ENCODE measurements around the gene PDE11A. TPM values are rescaled to one million over a fixed set of nuclear protein-coding genes. Genes with fewer than 3 reads are reported as not detected.

The PDE11A gene
- total RNA-seq, 1 experiment from 2014 or later: 0.13 TPM

GRCh38 chr2:177633910-177634294 is 438.7 kb downstream of the PDE11A start:
- no CpG with 5 or more reads among the region's 1 CpG for WGBS (ENCODE audit: extremely low coverage, insufficient read length, low lambda C conversion rate)
- Histone ChIP-seq H2BK5ac (ENCODE audit: insufficient read length, low read length) (no peak overlapping the region), H2BK15ac (ENCODE audit: low read depth, low read length) (no peak overlapping the region), H3K23me2 (ENCODE audit: insufficient read length, low read depth, low read length, poor library complexity, severe bottlenecking) (no peaks in the 10 kb centered on the region), H3K56ac (ENCODE audit: insufficient read length, low read depth, low read length) (no peak overlapping the region), H3T11ph (ENCODE audit: low read length) (no peak overlapping the region), H4K91ac (ENCODE audit: insufficient read length, low read depth, low read length) (no peak overlapping the region), H3K4ac (ENCODE audit: low read depth, low read length) (no peak overlapping the region), H3K18ac (ENCODE audit: insufficient read length, low read depth, low read length) (no peak overlapping the region), H3K14ac (ENCODE audit: insufficient read depth, low read length) (no peak overlapping the region), H4K20me1 (ENCODE audit: control insufficient read depth, insufficient read depth, insufficient read length) (no peaks in the 10 kb centered on the region), H3K4me1 (ENCODE audit: insufficient read depth, low read length) (no peaks in the 10 kb centered on the region), H3K79me1 (ENCODE audit: insufficient read depth, low read depth, low read length, poor library complexity, severe bottlenecking) (no peaks in the 10 kb centered on the region), H3K4me2 (ENCODE audit: insufficient read depth, insufficient read length, low read length) (peak overlapping the region; percentile 46), H3K9me3 (ENCODE audit: control insufficient read depth, low read depth, low read length) (no peaks in the 10 kb centered on the region), H3K79me2 (ENCODE audit: insufficient read depth, low read length) (no peaks in the 10 kb centered on the region), H3K9ac (ENCODE audit: extremely low read depth, insufficient read length, low read length) (no peak overlapping the region), H3K27me3 (ENCODE audit: insufficient read depth, low read length) (no peaks in the 10 kb centered on the region), H2BK12ac (ENCODE audit: insufficient read length, low read depth, low read length) (no peak overlapping the region), H2AK5ac (ENCODE audit: insufficient read length, low read length) (no peak overlapping the region), H2BK120ac (ENCODE audit: low read depth, low read length, poor library complexity, severe bottlenecking) (no peak overlapping the region), H4K8ac (replicated peaks; ENCODE audit: insufficient read length, low read depth, low read length) (no peak overlapping the region), H3K27ac (ENCODE audit: insufficient read length, low read depth, low read length) (no peak overlapping the region), H3K23ac (ENCODE audit: insufficient read length, low read depth, low read length) (no peak overlapping the region), H2BK20ac (ENCODE audit: low read depth, low read length, poor library complexity, severe bottlenecking) (no peak overlapping the region), H2AFZ (ENCODE audit: low read length) (no peak overlapping the region), H4K5ac (ENCODE audit: insufficient read length, low read depth, low read length) (no peak overlapping the region)
- peaks cover 4% of the 10 kb centered on the region; the same call in 1 of the 2 replicates for H3K27me3 Mint-ChIP-seq (ENCODE audit: low read depth)
- no peak overlapping the region for H3K27ac Mint-ChIP-seq
- no peaks in the 10 kb centered on the region for H3K36me3 Mint-ChIP-seq (ENCODE audit: insufficient read depth in 1 of 3, low read depth in 3 of 3)
- DNase-seq: no peak
- H3K4me1 Mint-ChIP-seq: peaks cover 6 to 10% of the 10 kb centered on the region in 2 experiments; a peak in 2 of 4 replicates
- TF ChIP-seq, protein P1, sequence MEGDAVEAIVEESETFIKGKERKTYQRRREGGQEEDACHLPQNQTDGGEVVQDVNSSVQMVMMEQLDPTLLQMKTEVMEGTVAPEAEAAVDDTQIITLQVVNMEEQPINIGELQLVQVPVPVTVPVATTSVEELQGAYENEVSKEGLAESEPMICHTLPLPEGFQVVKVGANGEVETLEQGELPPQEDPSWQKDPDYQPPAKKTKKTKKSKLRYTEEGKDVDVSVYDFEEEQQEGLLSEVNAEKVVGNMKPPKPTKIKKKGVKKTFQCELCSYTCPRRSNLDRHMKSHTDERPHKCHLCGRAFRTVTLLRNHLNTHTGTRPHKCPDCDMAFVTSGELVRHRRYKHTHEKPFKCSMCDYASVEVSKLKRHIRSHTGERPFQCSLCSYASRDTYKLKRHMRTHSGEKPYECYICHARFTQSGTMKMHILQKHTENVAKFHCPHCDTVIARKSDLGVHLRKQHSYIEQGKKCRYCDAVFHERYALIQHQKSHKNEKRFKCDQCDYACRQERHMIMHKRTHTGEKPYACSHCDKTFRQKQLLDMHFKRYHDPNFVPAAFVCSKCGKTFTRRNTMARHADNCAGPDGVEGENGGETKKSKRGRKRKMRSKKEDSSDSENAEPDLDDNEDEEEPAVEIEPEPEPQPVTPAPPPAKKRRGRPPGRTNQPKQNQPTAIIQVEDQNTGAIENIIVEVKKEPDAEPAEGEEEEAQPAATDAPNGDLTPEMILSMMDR (conservative IDR thresholded peaks at IDR 0.05): no peak
- peak overlapping the region; percentile 64 to 69 for H3K4me3 Mint-ChIP-seq
- no peaks in the 10 kb centered on the region for H3K9me3 Mint-ChIP-seq
